HG03039 (cell line): Measurements from ENCODE around the gene FBXL3.

Experiments used
- ATAC-seq: cut with Tn5 transposase; IDR thresholded peaks from one replicate; pipeline ENCODE4 v1.9.1; 2021; ENCODE audit warnings: mild to moderate bottlenecking, moderate library complexity; ENCODE audit not compliant: unreplicated experiment

The FBXL3 gene

DNA sequence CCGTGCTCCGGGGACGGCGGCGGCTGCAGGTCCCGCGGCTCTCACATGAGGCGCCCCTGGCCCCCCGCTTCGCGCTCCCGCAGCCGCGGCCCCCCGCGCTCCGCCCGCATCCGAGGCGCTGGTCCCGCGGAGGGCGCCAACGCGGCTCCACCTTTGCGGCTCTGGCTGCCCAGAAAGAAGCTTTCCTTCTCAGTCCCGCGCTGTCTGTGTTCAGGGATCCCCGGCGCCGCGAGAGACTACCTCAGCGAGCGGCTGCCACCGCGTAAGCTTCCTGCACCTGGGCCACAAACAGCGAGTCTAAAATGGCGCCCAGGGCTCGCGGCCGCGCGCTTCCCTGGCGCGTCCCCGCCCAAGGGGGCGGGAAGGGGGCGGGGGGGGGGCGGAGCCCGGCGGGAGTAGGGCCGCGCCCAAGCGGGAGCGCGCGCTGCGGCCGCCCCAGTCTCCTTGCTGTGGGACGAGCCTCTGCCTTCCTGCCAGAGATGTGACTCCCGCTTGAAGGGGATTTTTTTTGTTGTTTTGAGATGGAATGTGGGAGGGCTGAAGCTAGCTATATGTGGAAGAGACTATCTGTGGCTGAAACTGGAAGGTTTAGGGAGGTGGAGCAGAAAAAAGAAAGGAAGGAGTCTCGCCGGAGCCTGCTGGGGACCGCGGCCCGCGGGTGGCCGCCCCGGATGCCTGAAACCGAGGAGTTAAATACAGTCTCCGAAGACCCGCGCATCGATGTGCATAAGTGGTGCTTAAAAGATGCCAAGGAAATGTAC, at the start of gene FBXL3:
Gene FBXL3, minus strand, starts transcription at position 299 of the 761 bp plus-strand sequence. CDS start 5,299 bp downstream, outside the sequence.
- peak; percentile 52 for ATAC-seq

- ATAC-seq, result no peak
Measured at GRCh38 chr13:77067519-77067918, 40.6 kb upstream of the FBXL3 start.

GRCh38 chr13:77065461-77066147, 38.6 kb upstream of the FBXL3 start:
- ATAC-seq, result no peak

GRCh38 chr13:77062097-77062496, 35.1 kb upstream of the FBXL3 start:
- ATAC-seq, result no peak

- ATAC-seq, result no peak
Measured at GRCh38 chr13:77061362-77061761, 34.4 kb upstream of the FBXL3 start.

GRCh38 chr13:77056886-77057285, 29.9 kb upstream of the FBXL3 start:
- ATAC-seq, result no peak

- no peak for ATAC-seq
Measured at GRCh38 chr13:77056382-77056781, 29.4 kb upstream of the FBXL3 start.

DNA sequence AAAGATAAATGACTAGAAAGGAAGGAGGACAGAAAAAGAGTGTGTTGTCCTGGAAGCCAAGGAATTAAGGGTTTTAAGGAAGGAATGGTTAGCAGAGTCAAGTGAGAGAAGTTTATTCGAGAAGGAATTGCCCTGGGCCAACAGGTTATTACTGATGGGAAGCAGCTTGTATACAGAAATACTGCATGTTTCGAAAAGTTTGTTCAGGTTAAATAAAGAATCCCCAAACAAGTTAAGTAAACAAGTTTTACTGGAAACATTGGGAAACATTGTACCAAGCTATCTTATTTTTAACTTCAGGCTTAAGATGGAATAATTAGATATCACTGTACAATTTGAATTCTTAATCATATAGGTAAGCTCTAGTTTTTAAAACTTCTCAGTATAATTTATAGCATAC, 28.2 kb upstream of the FBXL3 start:
- ATAC-seq, result no peak

DNA sequence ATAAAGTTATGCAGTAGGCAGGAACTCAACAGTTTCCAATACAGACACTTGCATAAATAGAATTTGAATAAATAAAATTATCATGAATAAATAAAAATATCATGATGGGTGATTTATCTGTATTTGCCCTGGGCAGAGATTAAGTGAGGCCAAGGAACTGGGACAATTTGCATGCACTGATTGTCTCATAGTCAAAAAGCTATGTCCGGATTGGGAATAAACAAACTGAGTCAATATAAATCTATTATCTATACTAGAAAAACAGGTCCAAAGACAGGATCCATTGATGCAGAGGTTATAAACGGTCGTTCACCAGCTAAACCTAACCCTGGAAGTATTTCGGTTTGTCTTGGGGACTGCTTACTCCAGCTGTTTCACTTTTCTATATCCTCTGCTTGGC, 26.2 kb upstream of the FBXL3 start:
- ATAC-seq, result no peak

DNA sequence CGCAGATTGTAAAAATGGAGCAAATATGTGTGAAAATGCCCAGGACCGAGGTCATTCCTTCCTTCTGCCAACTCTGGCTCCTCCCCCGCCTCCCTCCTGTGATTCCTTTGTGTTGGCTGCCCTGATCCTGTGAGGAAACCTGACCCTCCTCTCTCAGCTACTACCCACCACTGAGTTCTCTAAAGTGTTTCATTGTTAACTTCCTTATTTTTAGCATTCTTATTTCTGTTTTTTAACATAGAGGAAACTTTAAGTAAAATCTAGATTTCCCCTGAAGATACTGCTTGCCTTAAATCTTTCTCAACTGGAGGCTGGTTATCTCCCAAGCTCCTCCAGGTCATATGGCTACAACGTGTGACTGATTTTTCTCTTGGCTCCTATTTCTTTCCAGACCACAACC, 21.7 kb upstream of the FBXL3 start:
- no peak for ATAC-seq

DNA sequence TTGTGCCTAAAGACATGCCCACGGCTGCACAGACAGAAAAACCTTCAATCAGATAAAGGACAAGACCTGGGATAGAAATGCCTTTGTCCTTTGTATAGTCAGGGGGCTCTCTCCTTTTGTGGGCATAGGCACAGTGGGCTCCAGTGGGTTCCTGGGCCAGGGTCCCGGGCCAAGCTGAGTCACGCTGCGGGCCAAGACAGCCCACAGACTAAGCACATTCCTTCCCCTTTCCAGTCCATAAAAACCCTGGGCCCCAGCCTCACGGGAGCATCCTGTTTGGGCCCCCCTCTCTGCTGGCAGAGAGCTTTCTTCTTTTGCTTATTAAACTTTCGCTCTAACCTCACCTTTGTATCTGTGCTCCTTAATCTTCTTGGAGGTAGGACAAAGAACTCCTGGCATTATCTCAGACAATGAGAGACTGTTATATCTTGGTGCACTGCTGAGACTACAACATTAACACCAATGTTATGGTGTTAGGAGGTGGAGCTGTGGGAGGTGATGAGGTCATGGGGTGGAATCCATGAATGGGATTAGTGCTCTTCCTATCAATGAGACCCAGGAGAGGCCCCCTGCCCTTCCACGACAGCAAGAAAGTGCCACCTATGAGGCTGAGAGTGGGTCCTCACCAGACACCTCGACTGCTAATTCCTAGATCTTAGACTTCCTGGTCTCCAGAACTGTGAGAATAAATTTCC, 20.8 kb upstream of the FBXL3 start:
- no peak for ATAC-seq

- ATAC-seq, result no peak
Measured at GRCh38 chr13:77042566-77043177, 15.7 kb upstream of the FBXL3 start.

DNA sequence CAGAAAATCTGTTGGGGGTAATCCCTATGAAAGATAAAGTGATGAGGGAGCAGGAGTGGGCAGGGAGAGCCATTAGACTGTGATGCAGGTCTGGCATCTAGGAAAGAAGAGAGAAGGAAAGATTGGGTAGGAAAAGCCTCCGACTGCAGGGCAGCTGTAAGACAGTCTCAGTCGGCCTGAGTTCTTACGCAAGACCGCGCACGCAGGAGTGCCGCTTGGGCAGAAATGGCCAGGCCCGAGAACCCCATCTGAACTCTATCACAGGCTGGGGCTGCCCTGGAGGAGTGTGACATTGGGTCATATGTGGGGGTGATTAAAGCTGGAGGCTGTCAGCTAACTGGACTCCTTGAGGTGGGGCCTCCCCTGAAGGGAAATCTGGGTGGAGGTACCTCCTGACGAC, 13.9 kb upstream of the FBXL3 start:
- no peak for ATAC-seq

DNA sequence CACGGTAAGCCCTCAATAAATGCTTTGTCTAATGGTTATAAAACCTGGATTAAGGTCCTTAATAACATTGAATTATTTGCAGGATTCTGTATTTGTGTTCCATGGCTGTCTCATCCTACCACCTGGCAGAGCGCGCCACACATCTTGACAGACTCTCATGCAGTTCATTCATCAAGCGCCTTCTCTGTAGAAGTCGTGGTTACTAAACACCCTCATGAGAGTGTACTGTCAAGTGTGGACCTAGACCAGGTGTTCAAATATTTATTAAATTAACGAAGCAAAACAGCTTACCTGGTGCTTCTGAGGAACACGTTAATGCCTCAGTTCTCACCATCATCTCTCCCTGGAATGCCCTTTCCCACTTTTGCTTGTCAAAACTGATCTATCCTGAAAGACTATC, 13.1 kb upstream of the FBXL3 start:
- no peak for ATAC-seq

GRCh38 chr13:77038907-77039480, 12.0 kb upstream of the FBXL3 start:
- no peak for ATAC-seq

- ATAC-seq, result no peak
Measured at GRCh38 chr13:77036279-77036678, 9.3 kb upstream of the FBXL3 start.

DNA sequence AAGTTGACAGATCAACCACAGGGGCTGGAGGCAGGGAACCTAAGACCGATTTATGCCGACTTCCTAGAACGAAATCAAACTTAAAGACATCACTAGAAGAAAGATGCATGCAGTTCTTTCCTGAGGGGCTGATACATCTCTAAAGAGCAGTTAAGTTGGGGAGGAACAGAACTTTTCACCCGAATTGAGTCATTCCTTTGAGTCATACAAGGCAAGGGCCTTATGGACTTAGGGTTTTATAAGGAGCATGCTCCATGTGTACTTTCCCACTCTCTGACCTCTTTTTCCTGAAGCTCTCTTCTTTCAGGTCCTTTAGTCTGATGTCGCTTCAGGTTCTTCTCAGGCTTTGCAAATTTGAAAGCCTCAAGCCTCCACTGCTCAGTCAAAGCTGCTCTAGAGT, 7.9 kb upstream of the FBXL3 start:
- no peak for ATAC-seq

DNA sequence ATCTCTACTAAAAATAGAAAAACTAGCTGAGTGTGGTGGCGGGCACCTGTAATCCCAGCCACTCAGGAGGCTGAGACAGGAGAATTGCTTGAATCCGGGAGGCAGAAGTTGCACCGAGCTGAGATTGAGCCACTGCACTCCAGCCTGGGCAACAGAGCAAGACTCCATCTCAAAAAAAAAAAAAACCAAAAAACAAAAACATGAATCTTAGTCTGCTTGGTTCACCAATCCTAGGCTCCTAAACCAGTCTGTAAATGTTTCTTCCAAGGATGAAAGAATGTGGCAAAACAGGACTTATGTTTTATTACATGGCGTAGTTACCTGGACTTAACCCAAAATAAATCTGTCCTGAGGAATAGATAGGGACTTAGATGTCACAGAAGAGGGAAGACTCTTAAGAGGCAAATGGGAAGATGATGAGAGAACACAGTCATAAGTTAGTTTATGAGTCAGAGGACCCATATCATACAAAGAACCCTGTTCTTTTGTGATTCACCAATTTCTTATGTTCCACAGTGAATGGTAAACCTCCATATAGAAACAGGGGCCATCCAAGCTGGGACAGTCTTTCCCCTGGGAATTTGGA, 6.9 kb upstream of the FBXL3 start:
- no peak for ATAC-seq

- ATAC-seq, result no peak
Measured at GRCh38 chr13:77031656-77032243, 4.8 kb upstream of the FBXL3 start.

- no peak for ATAC-seq
Measured at GRCh38 chr13:77029436-77029835, 2.5 kb upstream of the FBXL3 start.
